Activated CD8-positive, alpha-beta T cell treated with anti-CD3 and anti-CD28 coated beads, Interleukin-2, amount 10 ng/mL, durations not matched to agents 7 days and 5 days (primary cell): ENCODE results near the gene PMPCB. TPM values are rescaled to one million over a fixed set of nuclear protein-coding genes. Genes with fewer than 3 reads are reported as not detected.

Experiments
- ATAC-seq: fragments of 150-1000 bp; cut with Tn5 transposase; one replicate; pipeline ENCODE4 v1.10.0; 2021; ENCODE audit warnings: moderate library complexity
- CTCF ChIA-PET: fragments of 350-600 bp; sonication (Branson Sonifier 250); formaldehyde crosslinking; loops from one replicate; lab custom pipeline; 2021; ENCODE audit warnings: antibody characterized with exemption; lab: Charles Lee
- POLR2A ChIA-PET: fragments of 350-600 bp; sonication (Branson Sonifier 250); formaldehyde crosslinking; loops from one replicate; lab custom pipeline; 2021; ENCODE audit warnings: antibody characterized with exemption; lab: Charles Lee
- DNase-seq: peaks from one replicate; pipeline ENCODE4 v3.0.0-alpha.2; 2020
- H3K27ac Mint-ChIP-seq: one replicate; pipeline ENCODE4 v1.8.0; 2021; ENCODE audit warnings: mild to moderate bottlenecking, mixed read lengths
- H3K27me3 Mint-ChIP-seq: one replicate; pipeline ENCODE4 v1.8.0; 2021; ENCODE audit warnings: low read depth, mixed read lengths
- H3K36me3 Mint-ChIP-seq: one replicate; pipeline ENCODE4 v1.8.0; 2021; ENCODE audit warnings: low read depth, mixed read lengths
- H3K4me1 Mint-ChIP-seq: one replicate; pipeline ENCODE4 v1.8.0; 2021; ENCODE audit warnings: low read depth, mixed read lengths
- H3K4me3 Mint-ChIP-seq: one replicate; pipeline ENCODE4 v1.8.0; 2021; ENCODE audit warnings: mild to moderate bottlenecking, mixed read lengths
- H3K9me3 Mint-ChIP-seq: one replicate; pipeline ENCODE4 v1.8.0; 2022; ENCODE audit warnings: mixed read lengths; ENCODE audit not compliant: insufficient read depth
- total RNA-seq, 2 experiments: library from RNA; stranded (reverse); gene quantifications; one replicate each; pipeline ENCODE4 v1.2.3, GENCODE V29; 2021

Gene PMPCB
- total RNA-seq, 2 experiments from 2014 or later, result 58.3 to 59.2 TPM

DNA sequence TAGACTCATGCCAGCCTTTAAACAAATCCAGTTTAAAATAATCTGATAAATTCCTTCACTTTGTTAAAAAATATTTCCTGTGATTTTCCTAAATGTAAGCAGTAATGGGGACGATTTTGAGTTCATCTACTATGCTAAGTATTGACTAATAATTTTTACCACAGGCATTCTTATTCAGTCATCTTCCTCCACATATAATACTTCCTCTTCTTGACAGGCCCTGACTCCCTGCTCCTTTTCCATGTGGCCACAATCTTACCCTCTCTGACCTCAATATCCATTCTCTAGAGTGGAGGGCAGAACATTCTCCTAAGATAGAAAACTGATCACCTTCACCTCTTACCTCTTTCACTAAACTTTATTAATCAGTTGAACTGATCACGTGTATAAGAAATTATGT, 39.5 kb downstream of the PMPCB start:
- H3K36me3 Mint-ChIP-seq, result peaks cover 52% of the 10 kb centered on the region
- ChIA-PET CTCF (no interaction called here), POLR2A (no interaction called here)
- DNase-seq (no peak), ATAC-seq (no peak)
- H3K27ac Mint-ChIP-seq, result no peak overlapping the region
- H3K9me3 Mint-ChIP-seq, result no peaks in the 10 kb centered on the region
- peaks cover 19% of the 10 kb centered on the region for H3K4me1 Mint-ChIP-seq
- H3K27me3 Mint-ChIP-seq, result no peaks in the 10 kb centered on the region
- H3K4me3 Mint-ChIP-seq, result no peak overlapping the region

DNA sequence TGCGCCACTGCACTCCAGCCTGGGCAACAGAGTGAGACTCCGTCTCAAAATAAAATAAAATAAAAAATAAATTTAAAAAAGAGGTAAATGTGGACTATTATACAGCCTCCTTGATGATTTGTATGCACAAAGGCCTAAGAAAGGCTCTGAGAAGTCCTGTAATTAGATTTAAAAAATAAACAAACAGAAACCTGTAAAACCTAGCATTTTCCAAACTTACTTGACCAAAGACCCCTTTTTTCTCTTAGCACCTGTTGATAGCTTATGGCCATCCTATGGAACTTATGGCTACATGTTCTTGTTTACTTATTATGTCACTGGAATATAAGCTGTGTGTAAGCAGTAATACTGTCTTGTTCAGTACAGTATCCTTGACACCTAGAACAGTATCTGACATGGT, 41.6 kb downstream of the PMPCB start:
- peaks cover 51% of the 10 kb centered on the region for H3K36me3 Mint-ChIP-seq
- ChIA-PET CTCF (interaction anchor here (0.9 kb wide), 1 partner anchor 25 kb away, joined by 3 read pairs; no protein-coding TSS in a partner anchor), POLR2A (interaction anchor here (0.8 to 0.9 kb wide), 2 partner anchors 9 to 27 kb away, joined by 3 read pairs; no protein-coding TSS in a partner anchor)

GRCh38 chr7:103341466-103341865, 44.2 kb downstream of the PMPCB start:
- Mint-ChIP-seq H3K9me3 (no peaks in the 10 kb centered on the region), H3K4me3 (no peak overlapping the region), H3K4me1 (peaks cover 42% of the 10 kb centered on the region), H3K27ac (no peak overlapping the region), H3K27me3 (no peaks in the 10 kb centered on the region), H3K36me3 (peaks cover 52% of the 10 kb centered on the region)
- CTCF ChIA-PET, result no interaction called here
- no peak for ATAC-seq
- POLR2A ChIA-PET, result no interaction called here
- no peak for DNase-seq

More for the DNA sequence above, 41.6 kb downstream of the PMPCB start:
- Mint-ChIP-seq H3K27ac (no peak overlapping the region), H3K9me3 (no peaks in the 10 kb centered on the region), H3K4me1 (peaks cover 26% of the 10 kb centered on the region), H3K4me3 (no peak overlapping the region), H3K27me3 (no peaks in the 10 kb centered on the region)
- DNase-seq (no peak), ATAC-seq (no peak)

DNA sequence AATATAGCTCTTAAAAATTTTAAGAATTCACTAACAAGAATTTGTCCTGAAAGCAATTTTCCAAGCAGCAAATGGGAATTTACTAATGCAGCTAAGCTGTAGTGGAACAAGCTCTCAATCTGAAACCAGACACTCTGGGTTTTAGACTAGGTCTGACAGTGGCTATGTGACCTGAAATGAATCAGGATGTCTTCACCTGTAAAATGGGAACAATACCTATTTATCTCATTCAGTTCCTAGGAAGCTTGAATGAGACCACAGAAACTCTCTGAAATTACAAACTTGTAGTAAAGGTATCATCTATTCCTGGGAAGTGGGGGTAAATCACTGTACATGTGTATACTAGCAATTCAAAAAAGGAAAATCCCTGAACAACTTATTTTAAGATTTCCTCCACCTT, 46.1 kb downstream of the PMPCB start:
- Mint-ChIP-seq H3K36me3 (peaks cover 41% of the 10 kb centered on the region), H3K4me1 (peaks cover 51% of the 10 kb centered on the region), H3K27ac (peak overlapping the region; percentile 95), H3K4me3 (peak overlapping the region; percentile 88), H3K9me3 (no peaks in the 10 kb centered on the region), H3K27me3 (no peaks in the 10 kb centered on the region)
- DNase-seq (no peak), ATAC-seq (no peak)
- CTCF ChIA-PET, result no interaction called here
- POLR2A ChIA-PET, result no interaction called here

DNA sequence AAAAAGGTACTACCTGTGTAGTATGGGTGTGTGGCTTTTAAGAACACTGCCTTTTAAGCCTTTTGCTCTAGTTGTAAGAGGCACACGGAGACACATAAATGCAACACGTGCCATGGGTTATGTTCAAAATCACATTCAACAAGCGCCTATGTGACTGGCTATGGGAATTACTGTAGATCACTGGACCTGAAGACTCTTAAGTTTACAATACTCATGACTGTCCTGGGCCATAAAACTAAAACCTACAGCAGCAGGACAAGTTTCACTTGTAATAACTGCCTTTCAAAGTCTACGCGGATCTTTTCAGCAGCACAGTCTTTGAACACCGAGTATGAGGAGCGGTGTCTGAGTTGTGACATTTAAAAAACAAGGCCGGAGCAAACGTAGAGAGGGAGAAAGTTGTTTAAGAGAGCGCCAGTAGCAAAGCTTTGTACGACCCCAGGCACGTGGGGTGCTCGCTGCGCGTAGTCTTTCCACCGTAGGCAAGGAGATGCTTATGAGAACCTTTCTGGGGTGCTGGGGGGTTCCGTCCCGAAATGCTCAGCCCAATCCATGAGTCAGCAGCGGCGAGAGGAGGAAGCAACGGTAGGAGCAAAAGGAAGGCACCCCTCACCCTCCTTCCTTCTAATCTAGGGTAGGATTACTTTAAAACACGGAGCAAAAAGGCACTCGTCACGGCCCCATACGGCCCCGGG, 46.7 kb downstream of the PMPCB start:
- peak overlapping the region; percentile 88 for H3K4me3 Mint-ChIP-seq
- peak overlapping the region; percentile 95 for H3K27ac Mint-ChIP-seq
- no peaks in the 10 kb centered on the region for H3K27me3 Mint-ChIP-seq
- peaks cover 44% of the 10 kb centered on the region for H3K36me3 Mint-ChIP-seq
- peak; percentile 53 for DNase-seq
- no peaks in the 10 kb centered on the region for H3K9me3 Mint-ChIP-seq
- ChIA-PET CTCF (no interaction called here), POLR2A (interaction anchor here (0.6 to 1.0 kb wide), 5 partner anchors 10 to 1956 kb away, joined by 3 to 4 read pairs (median 4); no protein-coding TSS in a partner anchor)
- H3K4me1 Mint-ChIP-seq, result peaks cover 54% of the 10 kb centered on the region
- ATAC-seq, result peak; percentile 31

DNA sequence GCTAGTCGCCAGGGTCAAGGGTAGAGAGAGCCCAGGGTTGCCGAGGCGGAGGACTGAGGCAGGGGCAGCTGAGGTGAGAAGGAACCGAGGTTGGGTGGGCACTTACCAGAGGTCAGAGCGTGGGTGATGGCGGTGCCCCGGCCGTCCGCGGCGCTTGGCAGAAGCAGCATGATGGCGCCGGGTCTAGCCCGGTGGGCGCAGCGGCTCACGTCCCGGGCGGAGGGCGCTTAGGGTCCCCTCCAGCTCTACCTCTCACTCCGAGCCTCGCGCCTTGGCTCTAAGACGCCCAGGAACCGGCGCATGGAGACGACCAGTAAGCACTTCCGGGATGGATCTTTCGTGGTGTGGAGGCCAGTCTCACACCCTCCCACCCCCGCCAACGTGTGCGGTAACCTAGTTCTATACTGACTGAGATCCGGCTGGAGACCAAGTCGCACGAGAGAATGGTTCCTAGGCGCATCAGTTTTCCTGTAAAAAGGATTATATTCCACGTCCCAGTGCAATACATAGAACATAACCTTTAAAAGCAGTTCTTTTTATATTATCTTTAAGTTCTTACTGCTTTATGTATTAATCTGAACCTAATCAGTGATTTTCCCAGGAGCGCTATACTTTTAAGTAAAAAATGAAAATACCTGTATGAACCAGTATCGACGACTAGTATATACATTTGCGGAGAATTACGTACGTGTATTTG, 47.4 kb downstream of the PMPCB start, which contains the start of gene DNAJC2:
Gene DNAJC2, minus strand, starts transcription at position 315 of the 697 bp plus-strand sequence. Its CDS starts 145 bp downstream, at position 170.
- Mint-ChIP-seq H3K4me1 (peaks cover 55% of the 10 kb centered on the region), H3K4me3 (peak within 1 kb of the TSS; percentile 88), H3K9me3 (no peaks in the 10 kb centered on the region), H3K27me3 (no peaks in the 10 kb centered on the region), H3K36me3 (peaks cover 40% of the 10 kb centered on the region), H3K27ac (peak within 1 kb of the TSS; percentile 95)
- POLR2A ChIA-PET, result interaction anchor here (0.6 to 1.0 kb wide), 5 partner anchors 9 to 1956 kb away, joined by 3 to 4 read pairs (median 4); no protein-coding TSS in a partner anchor
- CTCF ChIA-PET, result no interaction called here
- DNase-seq (peak; percentile 90), ATAC-seq (peak; percentile 90)

DNA sequence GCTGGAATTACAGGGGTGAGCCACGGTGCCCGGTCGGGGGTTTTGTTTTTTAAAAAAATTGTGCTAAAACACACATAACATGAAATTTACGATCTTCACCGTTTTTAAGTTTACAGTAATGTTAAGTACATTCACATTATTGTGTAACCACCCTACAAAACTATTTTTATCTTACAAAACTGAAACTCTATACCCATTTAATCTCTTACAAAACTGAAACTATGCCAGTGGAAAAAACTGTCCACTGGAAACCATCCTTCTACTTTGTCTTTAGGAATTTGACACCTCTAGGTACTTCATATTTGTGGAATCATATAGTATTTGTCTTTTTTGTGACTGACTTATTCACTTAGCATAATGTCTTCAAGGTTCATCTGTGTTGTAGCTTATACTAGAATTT, 49.2 kb downstream of the PMPCB start:
- Mint-ChIP-seq H3K9me3 (no peaks in the 10 kb centered on the region), H3K27me3 (no peaks in the 10 kb centered on the region), H3K36me3 (peaks cover 33% of the 10 kb centered on the region), H3K27ac (peak overlapping the region; percentile 99), H3K4me1 (peaks cover 52% of the 10 kb centered on the region), H3K4me3 (peak overlapping the region; percentile 99)
- ATAC-seq (no peak), DNase-seq (no peak)
- ChIA-PET POLR2A (interaction anchor here (0.8 to 1.1 kb wide), 2 partner anchors 35 to 633 kb away, joined by 3 read pairs; no protein-coding TSS in a partner anchor), CTCF (interaction anchor here (1.2 kb wide), 1 partner anchor 48 kb away, joined by 4 read pairs; no protein-coding TSS in a partner anchor)

DNA sequence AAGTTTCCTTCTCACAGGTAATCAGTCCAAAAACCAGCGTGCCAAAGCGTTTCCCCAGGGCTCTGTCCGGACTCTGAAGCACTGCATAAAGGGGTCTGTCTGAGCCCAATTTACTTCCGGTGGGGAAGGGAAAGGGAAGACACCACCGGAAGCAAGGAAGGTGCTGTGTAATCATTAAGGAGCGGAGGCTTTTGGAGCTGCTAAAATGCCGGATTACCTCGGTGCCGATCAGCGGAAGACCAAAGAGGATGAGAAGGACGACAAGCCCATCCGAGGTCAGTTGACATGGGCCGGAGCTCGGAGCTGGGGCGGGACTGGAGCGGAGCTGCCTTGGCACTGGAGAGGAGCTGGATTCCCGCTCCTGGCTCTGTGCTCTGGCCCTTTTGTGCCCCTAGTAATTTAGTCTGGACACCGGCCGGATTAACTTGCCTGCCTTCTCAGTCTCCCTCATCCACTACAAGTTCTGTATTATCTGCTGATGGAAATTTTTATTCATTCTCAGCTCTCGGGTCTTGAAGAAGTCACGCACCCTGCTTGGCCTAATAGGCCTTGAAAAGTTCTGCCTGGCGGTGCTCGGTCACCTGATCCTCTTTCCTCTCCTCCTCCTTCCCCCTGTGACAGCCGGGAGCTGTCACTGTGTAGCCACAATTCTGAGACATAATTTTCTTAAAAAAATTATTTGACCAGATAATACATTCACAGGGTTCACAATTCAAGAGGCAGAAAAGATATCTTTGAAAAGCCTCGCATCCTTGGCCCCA, 50.5 kb downstream of the PMPCB start, which contains the start of gene PSMC2:
Gene PSMC2, plus strand, starts transcription at position 137 of the 761 bp plus-strand sequence. Its CDS starts 69 bp downstream, at position 206.
- DNase-seq (peak; percentile 89), ATAC-seq (peak; percentile 76)
- Mint-ChIP-seq H3K27me3 (no peaks in the 10 kb centered on the region), H3K27ac (peak within 1 kb of the TSS; percentile 99), H3K9me3 (no peaks in the 10 kb centered on the region), H3K4me1 (peaks cover 54% of the 10 kb centered on the region), H3K4me3 (peak within 1 kb of the TSS; percentile 99), H3K36me3 (peaks cover 33% of the 10 kb centered on the region)
- ChIA-PET POLR2A (interaction anchor here (0.7 to 1.5 kb wide), 9 partner anchors 9 to 1667 kb away, joined by 3 to 15 read pairs (median 3); partner anchors contain the start of genes ARMC10 and KMT2E), CTCF (interaction anchor here (0.6 to 1.3 kb wide), 4 partner anchors 9 to 57 kb away, joined by 3 to 4 read pairs (median 4); no protein-coding TSS in a partner anchor)

DNA sequence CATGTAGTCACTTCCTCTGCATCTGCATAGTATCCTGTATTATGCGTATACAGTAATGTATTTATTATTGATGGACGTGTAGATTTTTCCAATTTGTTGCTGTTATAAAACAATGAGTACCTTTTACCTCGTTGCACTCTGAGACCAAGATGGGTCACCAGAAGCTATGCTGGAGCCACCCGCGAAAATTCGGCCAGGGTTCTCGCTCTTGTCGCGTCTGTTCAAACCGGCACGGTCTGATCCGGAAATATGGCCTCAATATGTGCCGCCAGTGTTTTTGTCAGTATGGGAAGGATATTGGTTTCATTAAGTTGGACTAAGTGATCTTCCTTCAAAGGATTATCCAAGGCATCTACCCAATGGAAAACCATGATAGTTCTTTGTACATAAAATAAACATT, 51.2 kb downstream of the PMPCB start:
- ATAC-seq (no peak), DNase-seq (peak; percentile 28)
- H3K4me1 Mint-ChIP-seq, result peaks cover 54% of the 10 kb centered on the region
- H3K9me3 Mint-ChIP-seq, result no peaks in the 10 kb centered on the region
- no peaks in the 10 kb centered on the region for H3K27me3 Mint-ChIP-seq
- peak overlapping the region; percentile 99 for H3K27ac Mint-ChIP-seq
- POLR2A ChIA-PET, result interaction anchor here (1.1 to 1.5 kb wide), 4 partner anchors 9 to 273 kb away, joined by 3 to 15 read pairs (median 4); partner anchors contain the start of gene ARMC10
- peak overlapping the region; percentile 99 for H3K4me3 Mint-ChIP-seq
- H3K36me3 Mint-ChIP-seq, result peaks cover 34% of the 10 kb centered on the region
- CTCF ChIA-PET, result interaction anchor here (1.1 to 1.3 kb wide), 2 partner anchors 8 to 10 kb away, joined by 3 to 4 read pairs; no protein-coding TSS in a partner anchor

DNA sequence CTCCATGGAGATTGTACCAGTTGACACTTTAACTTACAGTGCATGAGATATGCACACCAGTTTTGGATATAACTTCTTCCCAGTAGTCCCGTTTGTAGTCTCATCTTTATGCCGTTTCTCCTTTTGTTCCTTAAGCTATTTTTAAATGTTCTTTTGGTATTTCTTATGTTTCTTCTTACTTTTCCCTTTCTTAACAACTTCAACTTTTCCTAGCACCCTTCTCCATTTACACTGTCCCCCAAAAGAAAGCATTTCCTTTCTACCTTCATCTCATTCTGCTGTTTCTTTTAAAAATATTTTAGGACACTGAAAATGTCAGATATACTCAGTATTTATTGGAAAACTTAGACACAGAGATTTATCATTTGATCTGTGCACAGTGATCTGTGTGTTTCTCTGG, 51.7 kb downstream of the PMPCB start:
- POLR2A ChIA-PET, result interaction anchor here (1.4 kb wide), 1 partner anchor 10 kb away, joined by 3 read pairs; no protein-coding TSS in a partner anchor
- no peak for ATAC-seq
- CTCF ChIA-PET, result no interaction called here
- no peak for DNase-seq
- Mint-ChIP-seq H3K9me3 (no peaks in the 10 kb centered on the region), H3K27ac (peak overlapping the region; percentile 33), H3K27me3 (no peaks in the 10 kb centered on the region), H3K36me3 (peaks cover 30% of the 10 kb centered on the region), H3K4me1 (peaks cover 52% of the 10 kb centered on the region), H3K4me3 (peak overlapping the region; percentile 99)

DNA sequence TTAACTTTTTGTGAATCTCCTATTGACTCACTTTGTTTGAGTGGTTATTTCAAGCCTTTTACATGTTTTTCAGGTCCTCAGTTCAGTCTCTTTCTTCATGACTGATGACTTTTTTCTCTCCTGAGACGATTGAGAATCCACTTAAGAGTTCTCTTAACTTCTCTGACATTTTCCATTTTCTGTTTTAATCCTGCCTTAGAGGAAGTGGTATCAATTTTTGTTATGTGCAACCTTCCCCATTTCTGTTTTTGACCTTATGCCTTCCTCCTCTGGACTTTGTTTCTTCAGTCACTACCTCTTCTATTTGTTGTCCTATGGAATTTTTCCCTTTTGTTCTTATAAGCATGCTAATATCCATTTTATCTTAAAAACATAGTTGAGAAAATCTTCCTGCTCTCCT, 52.6 kb downstream of the PMPCB start:
- no peak for DNase-seq
- ChIA-PET CTCF (no interaction called here), POLR2A (no interaction called here)
- peaks cover 51% of the 10 kb centered on the region for H3K4me1 Mint-ChIP-seq
- no peaks in the 10 kb centered on the region for H3K9me3 Mint-ChIP-seq
- peaks cover 31% of the 10 kb centered on the region for H3K36me3 Mint-ChIP-seq
- peak overlapping the region; percentile 58 for H3K27ac Mint-ChIP-seq
- H3K27me3 Mint-ChIP-seq, result no peaks in the 10 kb centered on the region
- peak overlapping the region; percentile 99 for H3K4me3 Mint-ChIP-seq
- no peak for ATAC-seq
